GM21367 (cell line): ENCODE measurements around the gene CAPN8.

Source experiments
- ATAC-seq: cut with Tn5 transposase; IDR thresholded peaks from one replicate; pipeline ENCODE4 v1.9.1; 2021; ENCODE audit not compliant: unreplicated experiment

Gene CAPN8

GRCh38 chr1:223665592-223666312 lies at the start of gene CAPN8:
Gene CAPN8, minus strand, starts transcription at chr1:223665701. Its CDS starts 55 bp downstream, at chr1:223665646.
- ATAC-seq, result no peak

- ATAC-seq, result no peak
Observed at GRCh38 chr1:223714849-223715603, 49.5 kb upstream of the CAPN8 start.

GRCh38 chr1:223714421-223714724 lies 48.9 kb upstream of the CAPN8 start:
- ATAC-seq, result no peak

GRCh38 chr1:223713546-223714420 lies 48.3 kb upstream of the CAPN8 start:
- ATAC-seq, result no peak

GRCh38 chr1:223712850-223713474 lies 47.5 kb upstream of the CAPN8 start:
- ATAC-seq, result peak; percentile 10

GRCh38 chr1:223712194-223712849 lies 46.8 kb upstream of the CAPN8 start, which contains the start of gene CAPN2:
Gene CAPN2, plus strand, starts transcription at chr1:223712539. Its CDS starts 102 bp downstream, at chr1:223712641.
- ATAC-seq, result peak; percentile 49

GRCh38 chr1:223711747-223712193 lies 46.3 kb upstream of the CAPN8 start:
- no peak for ATAC-seq

GRCh38 chr1:223711173-223711572 lies 45.7 kb upstream of the CAPN8 start:
- no peak for ATAC-seq

GRCh38 chr1:223710179-223711133 lies 45.0 kb upstream of the CAPN8 start:
- ATAC-seq, result no peak

GRCh38 chr1:223709598-223709997 lies 44.1 kb upstream of the CAPN8 start:
- no peak for ATAC-seq

- no peak for ATAC-seq
Observed at GRCh38 chr1:223708651-223709268, 43.3 kb upstream of the CAPN8 start.

- ATAC-seq, result no peak
Observed at GRCh38 chr1:223708001-223708359, 42.5 kb upstream of the CAPN8 start.

- no peak for ATAC-seq
Observed at GRCh38 chr1:223707256-223708000, 41.9 kb upstream of the CAPN8 start.

GRCh38 chr1:223706077-223706973 lies 40.8 kb upstream of the CAPN8 start:
- no peak for ATAC-seq

- ATAC-seq, result no peak
Observed at GRCh38 chr1:223704921-223705878, 39.7 kb upstream of the CAPN8 start.

GRCh38 chr1:223703668-223704013 lies 38.1 kb upstream of the CAPN8 start:
- no peak for ATAC-seq
